WTC11 (cell line): ENCODE results near the gene SLC38A7. TPM values are rescaled to one million over a fixed set of nuclear protein-coding genes. Genes with fewer than 3 reads are reported as not detected.

Source experiments
- ATAC-seq: fragments of 200-7000 bp; cut with Tn5 transposase; 2 replicates; pipeline ENCODE4 v1.10.0; 2021; ENCODE audit warnings: mild to moderate bottlenecking, moderate library complexity
- CTCF ChIA-PET: fragments of 300-600 bp; sonication (Branson Sonifier 250); formaldehyde crosslinking; loops from one replicate; lab custom pipeline; 2021; ENCODE audit warnings: antibody characterized with exemption; lab: Charles Lee
- POLR2A ChIA-PET: fragments of 350-600 bp; sonication (Branson Sonifier 250); formaldehyde crosslinking; loops from one replicate; lab custom pipeline; 2021; ENCODE audit warnings: antibody characterized with exemption; lab: Charles Lee
- DNase-seq: peaks from one replicate; pipeline ENCODE4 v3.0.0; 2021; ENCODE audit warnings: low spot score
- H3K27ac Mint-ChIP-seq: 2 replicates; pipeline ENCODE4 v1.8.0; 2021; ENCODE audit warnings: mixed read lengths
- H3K27me3 Mint-ChIP-seq: 2 replicates; pipeline ENCODE4 v1.8.0; 2021; ENCODE audit warnings: low read depth, mild to moderate bottlenecking, moderate library complexity, mixed read lengths
- H3K36me3 Mint-ChIP-seq: 2 replicates; pipeline ENCODE4 v1.8.0; 2021; ENCODE audit warnings: mixed read lengths
- H3K4me1 Mint-ChIP-seq: 2 replicates; pipeline ENCODE4 v1.8.0; 2022; ENCODE audit warnings: mixed read lengths
- H3K4me3 Mint-ChIP-seq: 2 replicates; pipeline ENCODE4 v1.8.0; 2021; ENCODE audit warnings: mild to moderate bottlenecking, moderate library complexity, mixed read lengths
- H3K9me3 Mint-ChIP-seq: 2 replicates; pipeline ENCODE4 v1.8.0; 2021; ENCODE audit warnings: mixed read lengths
- ARID4B ChIP-seq: sonication (generic); formaldehyde crosslinking; IDR thresholded peaks from 2 replicates; pipeline ENCODE4 v1.8.0; 2023; ENCODE audit warnings: missing genetic modification reagents, mild to moderate bottlenecking, borderline replicate concordance
- E2F1 ChIP-seq: sonication (generic); formaldehyde crosslinking; IDR thresholded peaks from 2 replicates; pipeline ENCODE4 v1.8.0; 2022; ENCODE audit warnings: mild to moderate bottlenecking, missing genetic modification reagents
- FOXJ3 ChIP-seq: sonication (generic); formaldehyde crosslinking; IDR thresholded peaks from 2 replicates; pipeline ENCODE4 v1.9.0; 2021; ENCODE audit warnings: missing genetic modification reagents, mild to moderate bottlenecking, borderline replicate concordance
- FOXP1 ChIP-seq: sonication (generic); formaldehyde crosslinking; IDR thresholded peaks from 2 replicates; pipeline ENCODE4 v1.8.0; 2022; ENCODE audit warnings: missing genetic modification reagents, mild to moderate bottlenecking, moderate library complexity, borderline replicate concordance
- GRHL2 ChIP-seq: fragments of 250-450 bp; sonication (Bioruptor Pico); IDR thresholded peaks from 2 replicates; pipeline ENCODE4 v1.8.0; 2022; ENCODE audit warnings: mild to moderate bottlenecking, moderate library complexity; ENCODE audit not compliant: insufficient replicate concordance, severe bottlenecking
- KAT7 ChIP-seq: sonication (generic); formaldehyde crosslinking; IDR thresholded peaks from 2 replicates; pipeline ENCODE4 v1.8.1; 2023; ENCODE audit warnings: missing genetic modification reagents, mild to moderate bottlenecking, borderline replicate concordance
- NFATC4 ChIP-seq: fragments of 250-450 bp; sonication (Bioruptor Pico); IDR thresholded peaks from 2 replicates; pipeline ENCODE4 v1.9.0; 2021; ENCODE audit warnings: mild to moderate bottlenecking
- NR1H2 ChIP-seq: sonication (generic); formaldehyde crosslinking; IDR thresholded peaks from 2 replicates; pipeline ENCODE4 v1.9.0; 2021; ENCODE audit warnings: mild to moderate bottlenecking, moderate library complexity, missing genetic modification reagents
- NR2C2 ChIP-seq: sonication (generic); formaldehyde crosslinking; IDR thresholded peaks from 2 replicates; pipeline ENCODE4 v1.8.0; 2022; ENCODE audit warnings: mild to moderate bottlenecking, missing genetic modification reagents
- NR3C1 ChIP-seq: sonication (generic); formaldehyde crosslinking; conservative IDR thresholded peaks from 2 replicates; pipeline ENCODE4 v1.8.1; 2023; ENCODE audit warnings: low read depth, mild to moderate bottlenecking, missing genetic modification reagents
- PREB ChIP-seq: sonication (generic); formaldehyde crosslinking; IDR thresholded peaks from 2 replicates; pipeline ENCODE4 v1.8.1; 2022; ENCODE audit warnings: mild to moderate bottlenecking, missing genetic modification reagents, moderate library complexity, borderline replicate concordance
- ZBTB43 ChIP-seq: sonication (generic); formaldehyde crosslinking; IDR thresholded peaks from 2 replicates; pipeline ENCODE4 v1.8.1; 2023; ENCODE audit warnings: mild to moderate bottlenecking, missing genetic modification reagents
- ZNF416 ChIP-seq: fragments of 250-450 bp; sonication (Bioruptor Pico); IDR thresholded peaks from 2 replicates; pipeline ENCODE4 v1.9.0; 2021; ENCODE audit warnings: mild to moderate bottlenecking, inconsistent platforms
- ZNF532 ChIP-seq: fragments of 250-450 bp; sonication (Bioruptor Pico); IDR thresholded peaks from 2 replicates; pipeline ENCODE4 v1.9.0; 2021; ENCODE audit warnings: mild to moderate bottlenecking, borderline replicate concordance
- total RNA-seq: library from RNA; stranded (reverse); gene quantifications from 3 replicates; pipeline ENCODE4 v1.2.3, GENCODE V29; 2021

SLC38A7 gene
- total RNA-seq, 1 experiment from 2014 or later, result 23.1 TPM

GRCh38 chr16:58628845-58629732 is 55.5 kb downstream of the SLC38A7 start:
- Mint-ChIP-seq H3K4me1 (peaks cover 11% of the 10 kb centered on the region), H3K27ac (peak overlapping the region; percentile 100)
- POLR2A ChIA-PET, result interaction anchor here (1.4 kb wide), 1 partner anchor 24 kb away, joined by 7 read pairs; no protein-coding TSS in a partner anchor

More at GRCh38 chr16:58628845-58629732, 55.5 kb downstream of the SLC38A7 start:
- peak; percentile 16 for DNase-seq
- Mint-ChIP-seq H3K36me3 (peaks cover 12% of the 10 kb centered on the region), H3K9me3 (no peaks in the 10 kb centered on the region), H3K4me3 (peak overlapping the region; percentile 99), H3K27me3 (peaks cover 3% of the 10 kb centered on the region; the same call in 1 of the 2 replicates)
- CTCF ChIA-PET, result no interaction called here
- TF ChIP-seq ZNF416 (CRISPR knock-in tag) (no peak), KAT7 (CRISPR knock-in tag) (peak; percentile 87; the same call in 1 of the 2 replicates), ARID4B (no peak; the same call in 1 of the 2 replicates), GRHL2 (CRISPR knock-in tag) (no peak), ZBTB43 (CRISPR knock-in tag) (peak; percentile 61; the same call in 1 of the 2 replicates), NFATC4 (CRISPR knock-in tag) (0 out of 2 replicates have a peak, but pooled peaks have one; percentile 9), E2F1 (CRISPR knock-in tag) (0 out of 2 replicates have a peak, but pooled peaks have one; percentile 53), FOXJ3 (no peak), FOXP1 (no peak), NR3C1 (CRISPR knock-in tag) (no peak), PREB (CRISPR knock-in tag) (peak; percentile 8; the same call in 1 of the 2 replicates), NR2C2 (CRISPR knock-in tag) (0 out of 2 replicates have a peak, but pooled peaks have one; percentile 39), ZNF532 (CRISPR knock-in tag) (no peak), NR1H2 (no peak)
- TF ChIP-seq, all 79 proteins: peak for 6
- peak; percentile 1; the same call in 1 of the 2 replicates for ATAC-seq
